Stomach (tissue), 4 donors: ENCODE results near the gene SFMBT2.

Experiments used
- EP300 ChIP-seq: sonication (generic); formaldehyde crosslinking; IDR thresholded peaks from one replicate; pipeline ENCODE4 v1.6.1; 2017; ENCODE audit warnings: antibody characterized with exemption
- POLR2A ChIP-seq, 4 donors: fragments of 450-650 bp; IDR thresholded peaks; one replicate each; pipeline ENCODE4 v1.6.1; 2016; ENCODE audit warnings: antibody characterized with exemption in 4 of 4, control low read depth in 2 of 4, mild to moderate bottlenecking in 1 of 4, moderate library complexity in 1 of 4
- POLR2AphosphoS5 ChIP-seq, 3 donors: sonication (generic); formaldehyde crosslinking; IDR thresholded peaks; one replicate each; pipeline ENCODE4 v1.6.1; 2016; ENCODE audit warnings: antibody characterized with exemption in 3 of 3
- TF ChIP-seq, protein P1 (sequence below), 7 experiments: fragments of 450-650 bp in 4 of 7; fragments of 200-600 bp in 3 of 7; sonication (generic) in 3 of 7; IDR thresholded peaks; one replicate each; pipeline ENCODE4 v1.5.1; 2016 to 2019; ENCODE audit warnings: antibody characterized with exemption in 7 of 7, control low read depth in 2 of 7, mild to moderate bottlenecking in 1 of 7

DNA sequence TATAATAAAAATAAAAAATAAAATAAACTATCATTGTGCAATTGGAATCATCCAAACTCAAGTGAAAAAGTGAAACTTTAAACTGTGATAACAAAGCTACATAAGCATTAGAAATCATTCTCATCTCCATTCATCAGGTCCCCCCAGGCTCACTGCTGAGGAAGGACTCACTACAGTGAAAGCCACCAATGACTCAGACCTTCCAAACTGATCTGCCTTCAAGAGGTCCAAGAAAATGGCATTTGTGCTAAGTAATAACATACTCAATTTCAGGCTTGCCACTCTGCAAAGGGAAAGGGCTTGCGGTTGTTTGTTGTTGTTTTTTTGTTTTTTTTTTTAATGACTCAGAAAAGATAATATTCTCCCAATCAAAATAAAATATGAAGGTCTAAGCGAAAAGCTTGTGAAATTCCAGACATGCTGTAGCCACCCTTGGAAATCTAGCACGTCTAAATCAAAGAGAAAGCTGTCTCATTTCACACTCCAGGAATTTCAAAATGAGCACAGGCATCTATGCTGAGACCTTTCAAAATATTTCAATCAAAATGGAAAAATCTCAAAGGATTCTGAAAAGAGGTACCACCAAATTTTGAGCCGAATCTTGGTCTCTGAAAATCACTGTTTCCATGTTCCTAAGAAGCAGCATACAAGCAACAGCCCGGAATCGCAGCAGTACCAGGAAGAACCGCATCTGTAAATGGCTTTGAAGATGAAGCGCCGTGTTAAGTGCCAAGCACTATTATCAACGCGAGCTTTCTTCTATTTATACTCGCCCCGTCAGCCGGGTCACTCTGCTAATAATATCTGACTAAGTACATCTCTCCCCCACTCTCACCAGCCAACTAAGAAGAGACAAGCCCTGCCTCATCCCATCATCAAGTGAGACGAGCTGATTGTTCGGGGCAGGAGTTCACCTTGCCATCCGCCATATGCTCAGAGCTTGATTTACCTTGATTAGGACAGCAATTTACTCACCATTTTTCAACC lies 13.5 kb downstream of the SFMBT2 start:
- TF ChIP-seq POLR2AphosphoS5 (IDR thresholded peaks at IDR 0.05) (no peak), EP300 (no peak), POLR2A (IDR thresholded peaks at IDR 0.05) (no peak)
- TF ChIP-seq, protein P1, sequence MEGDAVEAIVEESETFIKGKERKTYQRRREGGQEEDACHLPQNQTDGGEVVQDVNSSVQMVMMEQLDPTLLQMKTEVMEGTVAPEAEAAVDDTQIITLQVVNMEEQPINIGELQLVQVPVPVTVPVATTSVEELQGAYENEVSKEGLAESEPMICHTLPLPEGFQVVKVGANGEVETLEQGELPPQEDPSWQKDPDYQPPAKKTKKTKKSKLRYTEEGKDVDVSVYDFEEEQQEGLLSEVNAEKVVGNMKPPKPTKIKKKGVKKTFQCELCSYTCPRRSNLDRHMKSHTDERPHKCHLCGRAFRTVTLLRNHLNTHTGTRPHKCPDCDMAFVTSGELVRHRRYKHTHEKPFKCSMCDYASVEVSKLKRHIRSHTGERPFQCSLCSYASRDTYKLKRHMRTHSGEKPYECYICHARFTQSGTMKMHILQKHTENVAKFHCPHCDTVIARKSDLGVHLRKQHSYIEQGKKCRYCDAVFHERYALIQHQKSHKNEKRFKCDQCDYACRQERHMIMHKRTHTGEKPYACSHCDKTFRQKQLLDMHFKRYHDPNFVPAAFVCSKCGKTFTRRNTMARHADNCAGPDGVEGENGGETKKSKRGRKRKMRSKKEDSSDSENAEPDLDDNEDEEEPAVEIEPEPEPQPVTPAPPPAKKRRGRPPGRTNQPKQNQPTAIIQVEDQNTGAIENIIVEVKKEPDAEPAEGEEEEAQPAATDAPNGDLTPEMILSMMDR (IDR thresholded peaks at IDR 0.05) = no peak
